DMS53 treated with DMSO at 0.1 percent for 48 hours (cell line): ENCODE measurements around the gene PIP4P1.

ENCODE experiments used
- DNase-seq: peaks from one replicate; lab custom pipeline; 2025; ENCODE audit not compliant: unreplicated experiment; lab: John Stamatoyannopoulos, UW

The PIP4P1 gene

DNA sequence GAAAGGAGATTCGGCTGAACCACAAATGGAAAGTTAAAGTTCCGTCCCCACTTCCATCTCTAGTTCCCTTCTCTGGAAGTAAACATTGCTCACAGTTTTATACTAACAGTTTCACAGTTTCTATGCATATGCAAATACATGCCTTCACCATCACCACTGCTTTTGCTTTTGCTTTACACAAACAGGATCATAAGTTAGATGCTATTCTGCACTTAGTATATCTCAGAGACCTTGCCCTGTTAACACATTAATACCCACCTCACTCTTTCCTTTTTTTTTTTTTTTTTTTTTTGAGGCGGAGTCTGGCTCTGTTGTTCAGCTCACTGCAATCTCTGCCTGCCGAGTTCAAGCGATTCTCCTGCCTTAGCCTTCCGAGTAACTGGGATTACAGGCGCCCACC lies 48.8 kb downstream of the PIP4P1 start:
- DNase-seq = no peak

- no peak for DNase-seq
Measured at GRCh38 chr14:20409226-20409625, 52.0 kb downstream of the PIP4P1 start.
